ENCODE data around the gene ABI2.
"Not testable (repeated sequence)": the region's sequence is repeated elsewhere in the genome, so short reads cannot be mapped to it uniquely, and the experiment has no call there.

ABI2 gene

GRCh38 chr2:203327901-203328759 is at the start of gene ABI2:
Gene ABI2 (plus strand): TSS chr2:203328394. CDS start chr2:203328515, 121 bp downstream.
- DNase-seq (ENCODE audit: low read depth, low spot score), result peak; percentile 82
- Histone ChIP-seq H3K9me3 (ENCODE audit: control insufficient read depth, insufficient read depth, low read length) (no peaks in the 10 kb centered on the region), H3K27me3 (ENCODE audit: control insufficient read depth, insufficient read depth, low read length) (no peaks in the 10 kb centered on the region), H3K27ac (ENCODE audit: low read length) (no peak within 1 kb of the TSS), H3K4me1 (ENCODE audit: control insufficient read depth, insufficient read depth, low read length) (no peaks in the 10 kb centered on the region; the same call in 1 of the 2 replicates), H3K4me3 (ENCODE audit: low read length) (peak within 1 kb of the TSS; percentile 79), H3K36me3 (ENCODE audit: control insufficient read depth, insufficient read depth, low read length) (no peaks in the 10 kb centered on the region)
- WGBS (ENCODE audit: insufficient coverage, insufficient read length), result no CpG with 5 or more reads among the region's 98 CpGs

- Histone ChIP-seq H3K4me3 (ENCODE audit: low read length) (no peak overlapping the region), H3K4me1 (ENCODE audit: control insufficient read depth, insufficient read depth, low read length) (no peaks in the 10 kb centered on the region), H3K9me3 (ENCODE audit: control insufficient read depth, insufficient read depth, low read length) (no peaks in the 10 kb centered on the region), H3K27me3 (ENCODE audit: control insufficient read depth, insufficient read depth, low read length) (no peaks in the 10 kb centered on the region), H3K27ac (ENCODE audit: low read length) (no peak overlapping the region), H3K36me3 (ENCODE audit: control insufficient read depth, insufficient read depth, low read length) (peaks cover 2% of the 10 kb centered on the region; the same call in 1 of the 2 replicates)
- DNase-seq (ENCODE audit: low read depth, low spot score), result no peak
Measured at GRCh38 chr2:203279288-203279687, 48.9 kb upstream of the ABI2 start.

- Histone ChIP-seq H3K27me3 (ENCODE audit: control insufficient read depth, insufficient read depth, low read length) (no peaks in the 10 kb centered on the region), H3K4me1 (ENCODE audit: control insufficient read depth, insufficient read depth, low read length) (no peaks in the 10 kb centered on the region), H3K36me3 (ENCODE audit: control insufficient read depth, insufficient read depth, low read length) (peaks cover 2% of the 10 kb centered on the region; the same call in 1 of the 2 replicates), H3K4me3 (ENCODE audit: low read length) (no peak overlapping the region), H3K9me3 (ENCODE audit: control insufficient read depth, insufficient read depth, low read length) (no peaks in the 10 kb centered on the region), H3K27ac (ENCODE audit: low read length) (no peak overlapping the region)
- DNase-seq (ENCODE audit: low read depth, low spot score), result no peak
- WGBS (ENCODE audit: insufficient coverage, insufficient read length), result no CpG with 5 or more reads among the region's 6 CpGs
Measured at GRCh38 chr2:203280428-203281064, 47.6 kb upstream of the ABI2 start.

- Histone ChIP-seq H3K9me3 (ENCODE audit: control insufficient read depth, insufficient read depth, low read length) (no peaks in the 10 kb centered on the region), H3K27ac (ENCODE audit: low read length) (no peak overlapping the region), H3K27me3 (ENCODE audit: control insufficient read depth, insufficient read depth, low read length) (no peaks in the 10 kb centered on the region), H3K4me3 (ENCODE audit: low read length) (no peak overlapping the region), H3K4me1 (ENCODE audit: control insufficient read depth, insufficient read depth, low read length) (no peaks in the 10 kb centered on the region), H3K36me3 (ENCODE audit: control insufficient read depth, insufficient read depth, low read length) (0 out of 2 replicates have a peak, but pooled peaks cover 2% of the 10 kb centered on the region)
- no peak for DNase-seq (ENCODE audit: low read depth, low spot score)
- no CpG with 5 or more reads among the region's 7 CpGs for WGBS (ENCODE audit: insufficient coverage, insufficient read length)
Measured at GRCh38 chr2:203282101-203282500, 46.1 kb upstream of the ABI2 start.

- WGBS (ENCODE audit: insufficient coverage, insufficient read length), result no CpG with 5 or more reads among the region's 2 CpGs
- Histone ChIP-seq H3K27ac (ENCODE audit: low read length) (no peak overlapping the region), H3K36me3 (ENCODE audit: control insufficient read depth, insufficient read depth, low read length) (no peaks in the 10 kb centered on the region), H3K27me3 (ENCODE audit: control insufficient read depth, insufficient read depth, low read length) (no peaks in the 10 kb centered on the region), H3K4me1 (ENCODE audit: control insufficient read depth, insufficient read depth, low read length) (no peaks in the 10 kb centered on the region), H3K4me3 (ENCODE audit: low read length) (no peak overlapping the region), H3K9me3 (ENCODE audit: control insufficient read depth, insufficient read depth, low read length) (no peaks in the 10 kb centered on the region)
- no peak for DNase-seq (ENCODE audit: low read depth, low spot score)
Measured at GRCh38 chr2:203286532-203286931, 41.7 kb upstream of the ABI2 start.

GRCh38 chr2:203301667-203302066 is 26.5 kb upstream of the ABI2 start:
- H3K4me1 ChIP-seq (ENCODE audit: control insufficient read depth, insufficient read depth, low read length), result no peaks in the 10 kb centered on the region
- no CpG with 5 or more reads among the region's 3 CpGs for WGBS (ENCODE audit: insufficient coverage, insufficient read length)
- H3K36me3 ChIP-seq (ENCODE audit: control insufficient read depth, insufficient read depth, low read length), result no peaks in the 10 kb centered on the region; the same call in 1 of the 2 replicates
- H3K9me3 ChIP-seq (ENCODE audit: control insufficient read depth, insufficient read depth, low read length), result no peaks in the 10 kb centered on the region
- no peaks in the 10 kb centered on the region for H3K27me3 ChIP-seq (ENCODE audit: control insufficient read depth, insufficient read depth, low read length)
- H3K27ac ChIP-seq (ENCODE audit: low read length), result no peak overlapping the region
- no peak overlapping the region for H3K4me3 ChIP-seq (ENCODE audit: low read length)
- DNase-seq (ENCODE audit: low read depth, low spot score), result no peak

GRCh38 chr2:203302586-203302985 is 25.6 kb upstream of the ABI2 start:
- not testable (repeated sequence) for H3K27ac ChIP-seq (ENCODE audit: low read length); H3K27me3 ChIP-seq (ENCODE audit: control insufficient read depth, insufficient read depth, low read length); H3K4me3 ChIP-seq (ENCODE audit: low read length); H3K9me3 ChIP-seq (ENCODE audit: control insufficient read depth, insufficient read depth, low read length); H3K36me3 ChIP-seq (ENCODE audit: control insufficient read depth, insufficient read depth, low read length); H3K4me1 ChIP-seq (ENCODE audit: control insufficient read depth, insufficient read depth, low read length); DNase-seq (ENCODE audit: low read depth, low spot score)
- no CpG with 5 or more reads among the region's 8 CpGs for WGBS (ENCODE audit: insufficient coverage, insufficient read length)

- H3K27ac ChIP-seq (ENCODE audit: low read length), result no peak overlapping the region
- no peaks in the 10 kb centered on the region for H3K27me3 ChIP-seq (ENCODE audit: control insufficient read depth, insufficient read depth, low read length)
- no CpG with 5 or more reads among the region's 3 CpGs for WGBS (ENCODE audit: insufficient coverage, insufficient read length)
- no peaks in the 10 kb centered on the region for H3K4me1 ChIP-seq (ENCODE audit: control insufficient read depth, insufficient read depth, low read length)
- no peaks in the 10 kb centered on the region for H3K36me3 ChIP-seq (ENCODE audit: control insufficient read depth, insufficient read depth, low read length)
- H3K9me3 ChIP-seq (ENCODE audit: control insufficient read depth, insufficient read depth, low read length), result no peaks in the 10 kb centered on the region
- DNase-seq (ENCODE audit: low read depth, low spot score), result no peak
- H3K4me3 ChIP-seq (ENCODE audit: low read length), result no peak overlapping the region
Measured at GRCh38 chr2:203310688-203311436, 17.3 kb upstream of the ABI2 start.

- no peak overlapping the region for H3K27ac ChIP-seq (ENCODE audit: low read length)
- no peak overlapping the region for H3K4me3 ChIP-seq (ENCODE audit: low read length)
- no peaks in the 10 kb centered on the region for H3K27me3 ChIP-seq (ENCODE audit: control insufficient read depth, insufficient read depth, low read length)
- no peaks in the 10 kb centered on the region for H3K36me3 ChIP-seq (ENCODE audit: control insufficient read depth, insufficient read depth, low read length)
- no peak for DNase-seq (ENCODE audit: low read depth, low spot score)
- no peaks in the 10 kb centered on the region; the same call in 1 of the 2 replicates for H3K4me1 ChIP-seq (ENCODE audit: control insufficient read depth, insufficient read depth, low read length)
- no CpG with 5 or more reads among the region's 1 CpG for WGBS (ENCODE audit: insufficient coverage, insufficient read length)
- H3K9me3 ChIP-seq (ENCODE audit: control insufficient read depth, insufficient read depth, low read length), result no peaks in the 10 kb centered on the region
Measured at GRCh38 chr2:203326356-203326755, 1.8 kb upstream of the ABI2 start.

- H3K4me1 ChIP-seq (ENCODE audit: control insufficient read depth, insufficient read depth, low read length), result no peaks in the 10 kb centered on the region; the same call in 1 of the 2 replicates
- no peaks in the 10 kb centered on the region for H3K9me3 ChIP-seq (ENCODE audit: control insufficient read depth, insufficient read depth, low read length)
- H3K4me3 ChIP-seq (ENCODE audit: low read length), result peak overlapping the region; percentile 48; the same call in 1 of the 2 replicates
- no peak overlapping the region for H3K27ac ChIP-seq (ENCODE audit: low read length)
- DNase-seq (ENCODE audit: low read depth, low spot score), result no peak
- H3K27me3 ChIP-seq (ENCODE audit: control insufficient read depth, insufficient read depth, low read length), result no peaks in the 10 kb centered on the region
- no CpG with 5 or more reads among the region's 7 CpGs for WGBS (ENCODE audit: insufficient coverage, insufficient read length)
- H3K36me3 ChIP-seq (ENCODE audit: control insufficient read depth, insufficient read depth, low read length), result no peaks in the 10 kb centered on the region
Measured at GRCh38 chr2:203327582-203327900, 653 bp upstream of the ABI2 start.
